ENCODE results near the gene AARS1.
"Not testable (repeated sequence)": the region's sequence is repeated elsewhere in the genome, so short reads cannot be mapped to it uniquely, and the experiment has no call there.

Gene AARS1

DNA sequence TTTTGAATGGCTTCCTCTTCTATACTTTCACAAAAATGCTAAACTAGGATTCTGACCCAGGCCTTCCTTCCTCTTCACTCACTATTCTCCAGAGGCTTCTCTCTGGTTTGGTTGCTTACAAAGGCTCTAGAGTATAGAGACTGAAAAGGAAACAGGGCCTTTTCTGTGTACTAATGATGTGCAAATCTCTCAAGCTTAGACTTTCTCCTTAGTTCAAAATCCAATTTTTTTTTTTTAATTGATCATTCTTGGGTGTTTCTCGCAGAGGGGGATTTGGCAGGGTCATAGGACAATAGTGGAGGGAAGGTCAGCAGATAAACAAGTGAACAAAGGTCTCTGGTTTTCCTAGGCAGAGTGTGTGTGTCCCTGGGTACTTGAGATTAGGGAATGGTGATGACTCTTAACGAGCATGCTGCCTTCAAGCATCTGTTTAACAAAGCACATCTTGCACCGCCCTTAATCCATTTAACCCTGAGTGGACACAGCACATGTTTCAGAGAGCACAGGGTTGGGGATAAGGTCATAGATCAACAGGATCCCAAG lies 65.3 kb downstream of the AARS1 start:
- DNase-seq = not testable (repeated sequence)

DNA sequence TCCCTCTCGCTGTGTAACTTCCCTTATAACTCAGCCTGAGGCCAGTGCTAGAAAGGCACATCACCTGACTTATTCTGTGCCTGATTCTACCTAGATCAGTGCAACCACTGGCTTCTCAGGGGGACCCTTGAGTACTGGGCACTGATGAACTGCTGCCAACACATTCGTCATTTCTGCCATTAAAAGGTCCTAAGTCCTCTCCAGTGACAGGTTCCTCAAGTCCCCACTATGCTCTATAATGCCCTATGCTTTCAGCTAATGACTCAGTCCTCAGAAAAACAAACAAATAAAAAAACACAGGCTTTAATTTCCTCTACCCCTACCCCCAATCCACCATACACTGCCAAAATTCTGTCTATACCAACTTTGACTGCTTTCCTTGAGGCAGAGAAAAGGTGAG lies 66.1 kb downstream of the AARS1 start:
- DNase-seq = not testable (repeated sequence)

DNA sequence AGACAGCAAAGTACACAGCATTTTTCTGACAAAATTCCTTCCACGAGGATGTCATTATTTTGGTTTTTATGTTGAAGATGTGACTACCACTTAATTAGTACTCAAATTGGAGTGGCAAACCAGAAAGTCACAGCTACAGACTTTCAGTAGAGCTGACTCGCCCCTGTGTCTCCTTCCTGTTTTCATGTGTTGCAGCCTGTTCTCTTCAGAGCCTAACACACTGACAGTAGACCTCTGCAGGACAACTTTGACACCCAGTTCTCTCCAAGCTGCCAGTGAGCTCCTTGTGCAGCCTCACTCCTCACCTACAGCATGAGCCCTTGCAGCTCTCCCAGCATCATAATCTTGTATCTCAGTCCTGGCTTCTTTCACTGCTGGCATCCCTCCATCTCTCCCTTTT lies 66.7 kb downstream of the AARS1 start:
- DNase-seq = not testable (repeated sequence)

DNA sequence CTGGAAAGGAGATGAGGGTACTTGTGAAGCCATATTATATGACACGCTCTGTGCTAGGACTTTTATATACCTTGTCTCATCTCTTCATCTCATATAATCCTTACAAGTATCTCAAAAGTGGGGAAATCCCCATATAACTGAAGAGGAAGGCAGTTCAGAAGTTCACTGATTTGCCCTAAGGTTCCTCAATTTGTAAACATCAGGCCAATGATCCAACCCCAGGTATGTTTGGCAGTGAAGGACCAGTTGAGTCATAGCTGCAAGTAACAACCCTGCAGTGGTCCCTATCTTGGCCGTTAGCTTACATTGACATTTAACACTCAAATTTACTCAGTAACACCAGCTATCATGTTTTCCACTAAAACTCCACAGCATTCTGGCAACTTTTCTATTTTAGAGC lies 70.7 kb downstream of the AARS1 start:
- DNase-seq = not testable (repeated sequence)

DNA sequence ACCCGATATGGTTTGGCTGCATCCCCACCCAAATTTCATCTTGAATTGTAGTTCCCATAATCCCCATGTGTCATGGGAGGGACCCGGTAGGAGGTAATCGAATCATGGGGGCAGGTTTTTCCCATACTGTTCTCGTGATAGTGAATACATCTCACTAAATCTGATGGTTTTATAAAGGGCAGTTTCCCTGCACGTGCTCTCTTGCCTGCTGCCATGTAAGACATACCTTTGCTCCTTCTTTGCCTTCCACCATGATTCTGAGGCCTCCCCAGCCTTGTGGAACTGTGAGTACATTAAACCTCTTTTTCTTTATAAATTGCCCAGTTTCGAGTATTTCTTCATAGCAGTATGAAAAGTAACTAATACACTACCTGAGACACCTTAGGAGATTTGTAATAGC lies 82.9 kb downstream of the AARS1 start:
- not testable (repeated sequence) for DNase-seq

DNA sequence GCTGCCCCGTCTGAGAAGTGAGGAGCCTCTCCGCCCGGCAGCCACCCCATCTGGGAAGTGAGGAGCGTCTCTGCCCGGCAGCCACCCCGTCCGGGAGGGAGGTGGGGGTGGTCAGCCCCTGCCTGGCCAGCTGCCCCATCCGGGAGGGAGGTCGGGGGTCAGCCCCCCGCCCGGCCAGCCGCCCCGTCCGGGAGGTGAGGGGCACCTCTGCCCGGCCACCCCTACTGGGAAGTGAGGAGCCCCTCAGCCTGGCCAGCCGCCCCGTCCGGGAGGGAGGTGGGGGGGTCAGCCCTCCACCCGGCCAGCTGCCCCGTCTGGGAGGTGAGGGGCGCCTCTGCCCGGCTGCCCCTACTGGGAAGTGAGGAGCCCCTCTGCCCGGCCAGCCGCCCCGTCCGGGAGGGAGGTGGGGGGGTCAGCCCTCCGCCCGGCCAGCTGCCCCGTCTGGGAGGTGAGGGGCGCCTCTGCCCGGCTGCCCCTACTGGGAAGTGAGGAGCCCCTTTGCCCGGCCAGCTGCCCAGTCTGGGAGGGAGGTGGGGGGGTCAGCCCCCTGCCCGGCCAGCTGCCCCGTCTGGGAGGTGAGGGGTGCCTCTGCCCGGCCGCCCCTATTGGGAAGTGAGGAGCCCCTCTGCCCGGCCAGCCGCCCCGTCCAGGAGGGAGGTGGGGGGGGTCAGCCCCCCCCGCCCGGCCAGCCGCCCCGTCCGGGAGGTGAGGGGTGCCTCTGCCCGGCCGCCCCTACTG lies 84.5 kb downstream of the AARS1 start:
- not testable (repeated sequence) for DNase-seq

DNA sequence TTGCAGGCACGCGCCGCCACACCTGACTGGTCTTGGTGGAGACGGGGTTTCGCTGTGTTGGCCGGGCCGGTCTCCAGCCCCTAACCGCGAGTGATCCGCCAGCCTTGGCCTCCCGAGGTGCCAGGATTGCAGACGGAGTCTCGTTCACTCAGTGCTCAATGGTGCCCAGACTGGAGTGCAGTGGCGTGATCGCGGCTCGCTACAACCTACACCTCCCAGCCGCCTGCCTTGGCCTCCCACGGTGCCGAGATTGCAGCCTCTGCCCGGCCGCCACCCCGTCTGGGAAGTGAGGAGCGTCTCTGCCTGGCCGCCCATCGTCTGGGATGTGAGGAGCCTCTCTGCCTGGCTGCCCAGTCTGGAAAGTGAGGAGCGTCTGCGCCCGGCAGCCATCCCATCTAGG lies 85.3 kb downstream of the AARS1 start:
- DNase-seq = not testable (repeated sequence)

DNA sequence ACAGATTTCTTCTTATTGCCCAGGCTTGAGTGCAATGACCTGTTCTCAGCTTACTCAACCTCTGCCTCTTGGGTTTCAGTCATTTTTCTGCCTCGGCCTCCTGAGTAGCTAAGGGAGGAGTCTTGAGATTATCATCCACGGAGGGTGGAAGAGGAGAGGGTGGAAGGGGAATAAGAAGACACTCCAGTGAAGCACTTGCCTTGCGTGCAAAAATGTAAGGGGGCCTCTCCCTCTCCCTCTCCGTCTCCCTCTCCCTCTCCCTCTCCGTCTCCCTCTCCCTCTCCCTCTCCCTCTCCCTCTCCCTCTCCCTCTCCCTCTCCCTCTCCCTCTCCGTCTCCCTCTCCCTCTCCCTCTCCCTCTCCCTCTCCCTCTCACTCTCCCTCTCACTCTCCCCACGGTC lies 85.8 kb downstream of the AARS1 start:
- not testable (repeated sequence) for DNase-seq
